SH-SY5Y (cell line): ENCODE data around the gene FBXL17.

Experiments used
- GATA2 ChIP-seq: IDR thresholded peaks from 2 replicates; pipeline ENCODE4 v1.6.1; 2011; ENCODE audit warnings: mild to moderate bottlenecking, low read depth, low read length
- GATA3 ChIP-seq: IDR thresholded peaks from 2 replicates; pipeline ENCODE4 v1.6.1; 2011; ENCODE audit warnings: low read depth, mild to moderate bottlenecking, low read length, moderate library complexity

DNA sequence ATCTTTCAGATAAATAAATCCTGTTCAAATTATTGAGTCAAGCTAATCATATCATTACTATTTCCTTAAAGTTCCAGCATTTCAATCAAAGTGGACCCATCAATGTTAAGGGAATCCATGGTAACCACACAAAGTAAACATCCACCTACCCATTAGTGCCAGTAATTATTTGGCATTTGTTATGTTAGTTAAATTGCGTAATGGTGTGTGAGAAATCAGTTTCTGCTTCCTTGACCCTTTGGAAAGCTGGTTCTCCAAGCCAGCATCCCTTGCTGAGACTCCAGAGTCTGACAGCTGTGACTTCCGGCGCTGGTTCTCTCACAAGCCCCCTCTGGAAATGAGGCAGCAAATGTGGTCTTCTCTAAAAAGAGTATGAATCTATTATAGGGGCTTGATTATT, 402.6 kb downstream of the FBXL17 start:
- TF ChIP-seq GATA2 = no peak
- no peak for TF ChIP-seq GATA3
